Measurements from ENCODE around the gene NR1H2. TPM values are rescaled to one million over a fixed set of nuclear protein-coding genes. Genes with fewer than 3 reads are reported as not detected.

NR1H2 gene
- total RNA-seq: 73.0 and 88.9 TPM in 2 replicates

GRCh38 chr19:50376166-50377050, at the start of gene NR1H2:
NR1H2 (plus strand) TSS chr19:50376457; CDS start chr19:50377606, 1,149 bp downstream.

GRCh38 chr19:50329146-50329925, 46.9 kb upstream of the NR1H2 start, which contains the start of gene KCNC3:
KCNC3 (minus strand) TSS chr19:50329377; CDS start chr19:50329082, 295 bp downstream.

GRCh38 chr19:50365434-50366306, 10.6 kb upstream of the NR1H2 start, which contains the start of gene NAPSA:
NAPSA (minus strand) TSS chr19:50365639; CDS start chr19:50365621, 18 bp downstream.

GRCh38 chr19:50383852-50384684, 7.8 kb downstream of the NR1H2 start, which contains the start of gene POLD1:
POLD1 (plus strand) TSS chr19:50384347; CDS start chr19:50398852, 14,505 bp downstream.

GRCh38 chr19:50418176-50419021, 42.1 kb downstream of the NR1H2 start, which contains the start of gene SPIB:
SPIB (plus strand) TSS chr19:50418938; CDS start chr19:50418963, 25 bp downstream.

GRCh38 chr19:50432221-50433028, 56.2 kb downstream of the NR1H2 start, which contains the start of gene MYBPC2:
MYBPC2 (plus strand) TSS chr19:50432892; CDS start chr19:50432954, 62 bp downstream.

Other genes starting within 250 kb of the NR1H2 start
- gene IZUMO2, start 213.2 kb upstream of the NR1H2 start, total RNA-seq: not detected in 2 replicates
- gene MYH14, start 172.8 kb upstream of the NR1H2 start, total RNA-seq: not detected in 2 replicates
- gene KCNC3, start 47.1 kb upstream of the NR1H2 start, total RNA-seq: under 0.01 TPM in 2 replicates
- 0.51 TPM in 1 of 2 replicates, not detected in the other for gene NAPSA, start 10.8 kb upstream of the NR1H2 start, total RNA-seq
- gene POLD1, start 7.9 kb downstream of the NR1H2 start, total RNA-seq: 12.8 and 21.7 TPM in 2 replicates
- 0.17 TPM in 1 of 2 replicates, not detected in the other for gene SPIB, start 42.5 kb downstream of the NR1H2 start, total RNA-seq
- 0.26 TPM in 1 of 2 replicates, not detected in the other for gene MYBPC2, start 56.4 kb downstream of the NR1H2 start, total RNA-seq
- 120 and 125 TPM in 2 replicates for gene EMC10, start 100.0 kb downstream of the NR1H2 start, total RNA-seq
- 1.1 TPM in 1 of 2 replicates, not detected in the other for gene GARIN5A, start 100.4 kb downstream of the NR1H2 start, total RNA-seq
- 48.7 and 55.0 TPM in 2 replicates for gene JOSD2, start 134.7 kb downstream of the NR1H2 start, total RNA-seq
- gene ASPDH, start 137.5 kb downstream of the NR1H2 start, total RNA-seq: not detected in 2 replicates
- gene LRRC4B, start 192.0 kb downstream of the NR1H2 start, total RNA-seq: 0.35 and 0.60 TPM in 2 replicates